GM18511 (cell line): ENCODE results near the gene SLC25A13.
A peak's percentile ranks its signal among the peaks of the same experiment; 100 is the strongest.

ENCODE experiments used
- ATAC-seq: cut with Tn5 transposase; IDR thresholded peaks from one replicate; pipeline ENCODE4 v1.9.1; 2021; ENCODE audit warnings: mild to moderate bottlenecking, moderate library complexity; ENCODE audit not compliant: unreplicated experiment

SLC25A13 gene

DNA sequence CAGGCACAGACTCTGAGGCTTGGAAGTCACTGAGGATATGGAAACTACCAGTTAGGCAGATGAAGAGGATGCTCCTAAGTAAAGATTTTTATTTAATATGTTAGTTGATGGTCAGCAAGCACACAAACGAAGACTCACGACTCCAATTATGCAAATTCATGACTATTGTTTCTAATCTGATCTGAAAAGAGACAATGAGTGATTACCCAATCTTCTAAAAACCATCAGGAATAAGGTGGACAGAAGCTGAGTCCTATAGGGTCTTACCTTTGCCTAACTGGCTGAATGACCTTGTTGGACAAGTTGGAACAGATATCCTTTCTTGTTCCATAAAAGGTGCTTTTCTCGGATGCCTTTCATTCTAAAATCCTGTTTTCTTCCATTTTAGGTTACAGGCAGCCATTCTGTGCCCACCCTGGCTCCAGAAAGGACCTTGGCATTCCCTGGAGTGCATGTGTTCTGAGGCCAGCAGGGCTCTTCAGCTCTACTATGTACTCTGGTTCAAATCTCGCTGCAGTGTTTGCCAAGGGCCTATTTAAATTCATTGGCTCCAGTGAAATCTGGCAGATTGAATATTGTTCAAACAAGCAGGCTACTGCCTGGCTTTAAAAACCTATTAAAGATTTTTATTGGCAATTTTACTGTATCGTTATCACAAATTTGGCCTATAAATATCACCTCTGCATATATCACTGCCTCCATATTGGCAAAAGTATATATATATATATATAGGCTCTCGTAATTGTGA, 77.5 kb downstream of the SLC25A13 start:
- ATAC-seq, result no peak

DNA sequence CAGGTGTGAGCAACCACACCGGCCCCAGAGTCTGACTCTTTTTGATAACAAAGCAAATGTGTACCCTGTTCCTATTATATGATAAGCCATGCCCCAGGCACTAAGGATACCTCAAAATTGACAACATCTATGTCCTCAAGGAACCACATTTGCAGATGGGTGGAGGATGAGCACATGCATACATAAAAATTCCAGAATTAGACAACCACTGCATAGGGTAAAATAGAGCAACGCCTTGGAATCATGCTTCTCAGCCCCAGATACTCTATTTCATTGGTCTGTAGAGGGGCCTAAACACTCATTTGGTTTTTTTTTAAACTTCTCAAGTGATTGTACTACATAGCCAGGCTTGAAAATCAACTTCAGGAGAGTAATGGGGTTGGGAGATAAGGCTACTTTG, 78.7 kb downstream of the SLC25A13 start:
- no peak for ATAC-seq

- no peak for ATAC-seq
Observed at GRCh38 chr7:96241855-96242254, 80.0 kb downstream of the SLC25A13 start.

DNA sequence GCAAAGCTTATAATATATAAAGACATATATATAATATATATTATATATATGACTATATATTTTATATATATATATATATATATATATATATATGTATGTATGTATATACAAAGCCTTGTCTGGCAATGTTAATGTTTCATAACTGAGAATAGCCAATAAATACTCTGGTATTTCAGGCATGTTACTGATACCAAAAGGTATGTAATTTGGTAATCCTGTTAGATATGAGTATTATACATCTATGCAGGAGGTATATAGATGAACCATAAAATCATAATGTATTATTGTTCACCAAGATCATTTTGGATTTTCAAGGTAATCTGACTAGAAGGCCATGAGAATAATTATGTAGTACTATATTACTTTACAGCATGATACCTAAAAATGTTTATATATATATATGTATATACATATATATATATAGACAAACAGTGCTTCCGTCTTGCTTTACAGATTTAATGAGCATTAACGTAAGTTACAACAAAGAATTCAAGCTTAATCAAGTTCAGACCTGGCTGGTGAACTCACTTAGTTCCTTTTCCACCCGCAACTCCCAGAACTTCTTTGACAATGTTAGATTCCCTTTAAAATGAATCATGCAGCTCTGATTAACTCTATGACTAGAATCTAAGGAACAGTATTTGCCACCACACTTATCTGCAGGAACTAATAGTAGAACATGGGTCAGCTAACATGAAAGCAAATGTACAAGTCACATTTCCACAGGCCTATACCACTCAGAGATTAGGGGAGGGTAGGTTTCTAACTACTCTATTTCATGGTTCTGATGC, 82.7 kb downstream of the SLC25A13 start:
- ATAC-seq, result no peak

- ATAC-seq, result no peak
Observed at GRCh38 chr7:96238474-96238873, 83.4 kb downstream of the SLC25A13 start.

- ATAC-seq, result no peak
Observed at GRCh38 chr7:96237040-96237439, 84.9 kb downstream of the SLC25A13 start.

GRCh38 chr7:96236198-96237039, 85.5 kb downstream of the SLC25A13 start:
- no peak for ATAC-seq

DNA sequence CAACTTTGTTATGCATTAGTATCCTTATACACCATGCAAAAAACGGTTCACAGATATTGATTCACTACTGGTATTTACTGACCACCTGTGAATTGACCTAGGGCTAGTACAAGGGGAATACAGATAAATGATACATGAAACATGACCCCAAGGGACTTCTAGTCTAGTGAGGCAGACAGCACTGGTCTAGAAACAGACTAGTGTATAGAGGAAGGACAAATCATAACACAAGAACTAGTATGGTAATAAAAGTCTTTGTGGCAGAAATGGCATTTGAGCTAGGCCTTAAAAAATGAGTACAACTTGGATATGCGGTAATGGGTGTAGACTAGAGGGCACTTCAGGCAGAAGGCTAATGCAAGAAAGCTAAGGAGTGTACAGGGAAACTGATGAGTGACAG, 86.6 kb downstream of the SLC25A13 start:
- peak; percentile 53 for ATAC-seq

DNA sequence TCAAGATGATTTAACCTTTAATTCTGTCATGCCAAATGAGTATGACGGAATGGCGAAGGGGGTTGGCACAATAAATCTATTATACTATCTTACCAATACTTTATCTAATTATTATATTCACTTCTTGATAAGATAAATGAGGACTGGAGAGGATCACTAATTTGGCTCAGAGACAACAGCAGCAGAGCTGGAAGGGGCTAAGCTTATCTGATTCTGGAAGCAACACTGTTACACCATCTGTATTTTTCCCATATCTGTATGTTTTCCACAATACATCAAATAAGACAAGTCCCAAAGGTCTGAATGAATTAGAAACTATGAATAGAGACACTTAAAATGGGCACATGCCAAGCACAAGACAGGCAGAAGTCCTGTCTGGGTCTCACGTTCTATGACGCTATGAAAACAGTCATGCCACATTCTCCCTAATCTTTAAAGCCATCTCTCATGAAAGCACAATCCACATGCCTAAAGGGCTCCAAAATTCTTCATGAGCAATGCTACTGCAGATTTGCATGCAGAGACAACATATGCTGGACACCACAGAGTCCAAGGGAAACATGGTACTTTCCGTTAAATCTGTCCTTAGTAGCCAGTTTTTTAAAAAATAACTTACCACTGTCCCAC, 88.3 kb downstream of the SLC25A13 start:
- ATAC-seq, result no peak

- ATAC-seq, result peak; percentile 49
Observed at GRCh38 chr7:96233084-96233483, 88.8 kb downstream of the SLC25A13 start.

- ATAC-seq, result no peak
Observed at GRCh38 chr7:96228760-96229159, 93.1 kb downstream of the SLC25A13 start.

DNA sequence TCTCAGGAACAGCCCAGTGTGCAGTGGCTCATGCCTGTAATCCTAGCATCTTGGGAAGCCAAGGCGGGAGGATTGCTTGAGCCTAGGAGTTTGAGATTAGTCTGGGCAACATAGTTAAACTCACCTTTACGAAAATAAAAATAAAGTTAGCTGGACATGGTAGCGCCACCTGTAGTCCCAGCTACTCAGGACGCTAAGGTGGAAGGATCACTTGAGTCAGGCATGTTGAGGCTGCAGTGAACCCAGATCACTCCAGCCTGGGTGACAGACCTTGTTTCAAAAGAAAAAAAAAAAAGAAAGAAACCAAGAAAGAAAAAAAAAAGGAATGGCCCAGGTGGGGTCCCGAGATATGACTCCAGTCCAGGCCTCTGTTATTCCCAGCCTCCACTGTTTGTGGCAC, 96.6 kb downstream of the SLC25A13 start:
- ATAC-seq, result no peak

DNA sequence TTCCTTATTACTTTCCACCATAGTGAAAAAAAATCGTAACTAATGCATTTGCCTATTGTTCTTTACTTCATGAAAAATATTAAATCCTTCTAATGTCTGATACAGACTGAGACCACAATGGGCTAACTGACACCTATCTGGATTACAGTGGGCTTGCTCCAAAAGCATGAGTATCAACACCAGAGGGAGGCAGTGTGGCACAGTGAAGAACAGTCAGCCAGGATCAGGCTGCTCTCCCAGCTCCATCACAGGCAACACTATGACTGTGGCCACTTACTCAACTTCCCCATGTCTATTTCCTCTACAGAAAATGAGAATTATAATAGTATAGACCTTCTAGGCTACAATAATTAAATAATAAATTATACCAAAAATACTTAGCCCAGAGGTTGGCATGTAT, 97.2 kb downstream of the SLC25A13 start:
- peak; percentile 45 for ATAC-seq

GRCh38 chr7:96224073-96224472, 97.8 kb downstream of the SLC25A13 start:
- ATAC-seq, result no peak

DNA sequence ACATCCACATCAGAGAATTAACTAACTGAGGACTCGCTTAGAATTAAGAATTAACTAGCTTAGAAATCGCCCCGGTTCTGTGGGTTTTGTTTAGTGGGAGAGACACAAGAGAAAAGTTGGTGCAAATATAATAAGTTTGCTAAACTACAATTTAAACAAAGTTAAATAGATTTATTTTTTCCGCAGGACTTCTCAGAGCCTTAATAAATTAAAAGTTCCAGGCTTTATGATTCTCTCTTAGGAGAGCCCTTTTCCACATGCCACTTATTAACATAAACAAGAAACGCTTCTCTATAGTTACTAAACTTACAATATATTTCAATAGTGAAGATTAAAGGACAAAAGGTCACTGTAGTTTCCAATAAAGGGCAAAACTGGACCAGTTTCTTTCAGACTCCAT, 100.0 kb downstream of the SLC25A13 start:
- no peak for ATAC-seq

DNA sequence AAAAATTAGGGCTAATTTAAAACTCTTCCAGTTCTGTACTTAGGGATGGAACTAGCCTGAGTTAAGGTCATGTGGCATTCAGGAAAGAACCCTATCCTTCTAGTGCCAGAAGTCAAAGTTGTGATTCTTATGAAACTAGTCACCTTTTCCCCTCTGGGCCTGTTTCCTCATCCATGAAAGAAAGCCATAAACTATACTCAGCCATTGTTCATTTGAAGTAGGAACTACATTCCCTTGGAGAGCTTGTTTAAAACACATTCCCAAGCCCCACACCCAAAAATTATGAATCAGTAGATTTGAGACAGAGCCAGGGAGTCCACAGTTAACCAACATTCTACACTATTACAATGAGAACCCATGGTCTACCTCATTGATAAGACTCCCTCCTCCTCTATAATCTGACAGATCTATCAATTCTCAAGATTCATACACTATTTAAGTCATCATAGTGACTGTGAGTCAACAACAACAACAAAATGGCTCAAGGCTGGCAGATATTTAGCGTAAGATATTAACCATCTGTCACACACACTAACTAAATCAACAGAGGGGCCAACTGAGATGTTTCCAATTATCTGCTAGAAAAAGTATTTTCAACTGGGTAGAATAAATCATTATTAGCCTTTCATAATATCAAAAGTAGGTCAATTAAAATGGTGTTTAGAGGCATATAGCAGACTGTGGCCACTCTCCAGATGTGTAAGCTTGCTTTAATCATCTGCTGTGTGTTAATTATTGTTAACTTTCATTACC, 102.3 kb downstream of the SLC25A13 start:
- no peak for ATAC-seq

DNA sequence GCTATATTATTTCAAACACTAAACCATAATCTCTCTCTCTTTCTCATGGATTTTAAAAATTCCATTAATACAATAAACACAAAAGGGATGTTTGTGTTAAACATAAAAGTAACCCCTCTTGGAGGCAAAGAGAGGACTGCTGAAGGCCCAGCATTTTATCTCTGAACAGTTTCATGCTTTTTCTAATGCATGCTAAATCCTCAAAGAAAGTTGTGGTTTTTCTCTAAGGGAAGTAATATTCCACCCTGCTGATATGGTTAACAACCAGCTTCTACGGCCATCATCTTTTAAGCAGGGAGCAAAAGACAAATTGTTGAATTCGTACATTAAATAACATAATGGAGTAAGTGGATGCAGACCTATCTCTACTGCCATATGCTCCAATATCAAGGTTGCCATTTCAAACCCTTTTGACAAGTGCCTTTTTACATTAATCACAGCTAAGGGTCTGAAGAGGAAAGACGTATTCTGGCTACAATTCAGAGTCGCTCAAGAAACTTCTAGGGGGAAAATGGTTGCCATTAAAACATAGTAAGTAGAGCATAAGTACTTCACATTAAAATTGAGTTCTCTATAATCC, 103.1 kb downstream of the SLC25A13 start:
- ATAC-seq, result no peak

DNA sequence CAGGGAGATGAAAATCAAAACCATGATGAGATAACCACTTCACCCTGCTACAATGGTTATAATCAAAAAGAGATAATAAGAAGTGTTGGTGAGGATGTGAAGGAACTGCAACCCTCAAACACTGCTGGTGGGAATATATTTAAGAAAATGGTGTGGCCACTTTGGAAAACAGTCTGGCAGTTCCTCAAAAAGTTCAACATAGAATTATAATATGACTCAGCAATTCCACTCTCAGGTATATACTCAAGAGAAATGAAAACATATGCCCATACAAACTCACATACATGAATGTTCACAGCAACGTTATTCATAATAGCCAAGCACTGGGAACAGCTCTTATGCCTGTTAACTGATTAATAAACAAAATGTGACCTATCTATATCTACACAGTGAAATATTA, 104.8 kb downstream of the SLC25A13 start:
- ATAC-seq, result no peak

DNA sequence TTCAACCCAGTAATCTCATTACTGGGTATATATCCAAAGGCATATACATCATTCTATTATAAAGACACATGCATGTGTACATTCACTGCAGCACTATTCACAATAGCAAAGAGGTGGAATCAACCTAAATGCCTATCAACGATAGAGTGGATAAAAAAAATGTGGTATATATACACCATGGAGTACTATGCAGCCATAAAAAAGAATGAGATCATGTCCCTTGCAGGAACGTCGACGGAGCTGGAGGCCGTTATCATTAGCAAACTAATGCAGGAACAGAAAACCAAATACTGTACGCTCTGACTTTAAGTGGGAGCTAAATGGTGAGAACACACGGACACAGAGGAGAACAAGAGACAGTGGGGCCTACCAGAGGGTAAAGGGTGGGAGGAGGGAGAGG, 105.5 kb downstream of the SLC25A13 start:
- ATAC-seq, result no peak

DNA sequence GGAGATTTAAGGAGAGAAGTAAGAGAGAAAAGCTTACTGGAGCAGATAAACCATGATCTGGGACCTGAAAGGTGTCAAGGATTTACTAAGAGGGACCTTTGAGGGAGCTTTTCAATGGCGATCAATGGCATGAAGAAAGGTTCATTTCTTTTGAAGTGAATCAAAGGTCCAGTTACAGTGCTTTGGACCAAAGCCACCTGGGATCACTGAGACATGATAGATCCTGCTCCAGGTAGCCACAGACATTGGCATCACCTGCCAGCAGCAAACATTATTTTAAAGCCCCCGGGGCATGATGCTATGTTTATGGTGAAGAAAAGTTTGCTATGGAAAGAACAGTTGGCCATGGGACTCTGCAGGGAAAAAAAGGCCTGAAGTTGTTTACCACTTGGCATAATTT, 109.4 kb downstream of the SLC25A13 start:
- ATAC-seq, result no peak
